ENCODE results near the gene IFT57. TPM values are rescaled to one million over a fixed set of nuclear protein-coding genes. Genes with fewer than 3 reads are reported as not detected.

Gene IFT57
- total and polyA plus RNA-seq, 2 of the 8 experiments (the other 6 are each of a cell fraction or from before 2014, with no cell fraction given): 15.1 to 27.8 TPM

DNA sequence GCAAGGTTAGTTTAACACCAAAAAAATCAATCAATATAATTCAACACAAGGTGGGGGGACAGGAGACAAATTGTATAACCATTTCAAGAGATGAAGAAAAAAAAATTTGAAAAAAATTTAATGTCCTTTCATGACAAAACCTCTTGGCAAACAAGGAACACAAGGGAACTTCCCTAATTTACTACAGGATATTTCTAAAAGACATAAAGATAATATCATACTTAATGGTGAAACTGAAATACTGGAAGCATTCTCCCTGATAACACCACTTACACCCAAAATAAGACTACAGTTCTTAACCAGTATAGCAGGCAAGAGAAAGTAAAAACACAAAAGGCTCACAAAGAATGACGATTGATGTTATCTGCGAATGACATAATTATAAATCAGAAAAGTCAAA lies 44.7 kb downstream of the IFT57 start (continued):
- TF ChIP-seq, protein P1, sequence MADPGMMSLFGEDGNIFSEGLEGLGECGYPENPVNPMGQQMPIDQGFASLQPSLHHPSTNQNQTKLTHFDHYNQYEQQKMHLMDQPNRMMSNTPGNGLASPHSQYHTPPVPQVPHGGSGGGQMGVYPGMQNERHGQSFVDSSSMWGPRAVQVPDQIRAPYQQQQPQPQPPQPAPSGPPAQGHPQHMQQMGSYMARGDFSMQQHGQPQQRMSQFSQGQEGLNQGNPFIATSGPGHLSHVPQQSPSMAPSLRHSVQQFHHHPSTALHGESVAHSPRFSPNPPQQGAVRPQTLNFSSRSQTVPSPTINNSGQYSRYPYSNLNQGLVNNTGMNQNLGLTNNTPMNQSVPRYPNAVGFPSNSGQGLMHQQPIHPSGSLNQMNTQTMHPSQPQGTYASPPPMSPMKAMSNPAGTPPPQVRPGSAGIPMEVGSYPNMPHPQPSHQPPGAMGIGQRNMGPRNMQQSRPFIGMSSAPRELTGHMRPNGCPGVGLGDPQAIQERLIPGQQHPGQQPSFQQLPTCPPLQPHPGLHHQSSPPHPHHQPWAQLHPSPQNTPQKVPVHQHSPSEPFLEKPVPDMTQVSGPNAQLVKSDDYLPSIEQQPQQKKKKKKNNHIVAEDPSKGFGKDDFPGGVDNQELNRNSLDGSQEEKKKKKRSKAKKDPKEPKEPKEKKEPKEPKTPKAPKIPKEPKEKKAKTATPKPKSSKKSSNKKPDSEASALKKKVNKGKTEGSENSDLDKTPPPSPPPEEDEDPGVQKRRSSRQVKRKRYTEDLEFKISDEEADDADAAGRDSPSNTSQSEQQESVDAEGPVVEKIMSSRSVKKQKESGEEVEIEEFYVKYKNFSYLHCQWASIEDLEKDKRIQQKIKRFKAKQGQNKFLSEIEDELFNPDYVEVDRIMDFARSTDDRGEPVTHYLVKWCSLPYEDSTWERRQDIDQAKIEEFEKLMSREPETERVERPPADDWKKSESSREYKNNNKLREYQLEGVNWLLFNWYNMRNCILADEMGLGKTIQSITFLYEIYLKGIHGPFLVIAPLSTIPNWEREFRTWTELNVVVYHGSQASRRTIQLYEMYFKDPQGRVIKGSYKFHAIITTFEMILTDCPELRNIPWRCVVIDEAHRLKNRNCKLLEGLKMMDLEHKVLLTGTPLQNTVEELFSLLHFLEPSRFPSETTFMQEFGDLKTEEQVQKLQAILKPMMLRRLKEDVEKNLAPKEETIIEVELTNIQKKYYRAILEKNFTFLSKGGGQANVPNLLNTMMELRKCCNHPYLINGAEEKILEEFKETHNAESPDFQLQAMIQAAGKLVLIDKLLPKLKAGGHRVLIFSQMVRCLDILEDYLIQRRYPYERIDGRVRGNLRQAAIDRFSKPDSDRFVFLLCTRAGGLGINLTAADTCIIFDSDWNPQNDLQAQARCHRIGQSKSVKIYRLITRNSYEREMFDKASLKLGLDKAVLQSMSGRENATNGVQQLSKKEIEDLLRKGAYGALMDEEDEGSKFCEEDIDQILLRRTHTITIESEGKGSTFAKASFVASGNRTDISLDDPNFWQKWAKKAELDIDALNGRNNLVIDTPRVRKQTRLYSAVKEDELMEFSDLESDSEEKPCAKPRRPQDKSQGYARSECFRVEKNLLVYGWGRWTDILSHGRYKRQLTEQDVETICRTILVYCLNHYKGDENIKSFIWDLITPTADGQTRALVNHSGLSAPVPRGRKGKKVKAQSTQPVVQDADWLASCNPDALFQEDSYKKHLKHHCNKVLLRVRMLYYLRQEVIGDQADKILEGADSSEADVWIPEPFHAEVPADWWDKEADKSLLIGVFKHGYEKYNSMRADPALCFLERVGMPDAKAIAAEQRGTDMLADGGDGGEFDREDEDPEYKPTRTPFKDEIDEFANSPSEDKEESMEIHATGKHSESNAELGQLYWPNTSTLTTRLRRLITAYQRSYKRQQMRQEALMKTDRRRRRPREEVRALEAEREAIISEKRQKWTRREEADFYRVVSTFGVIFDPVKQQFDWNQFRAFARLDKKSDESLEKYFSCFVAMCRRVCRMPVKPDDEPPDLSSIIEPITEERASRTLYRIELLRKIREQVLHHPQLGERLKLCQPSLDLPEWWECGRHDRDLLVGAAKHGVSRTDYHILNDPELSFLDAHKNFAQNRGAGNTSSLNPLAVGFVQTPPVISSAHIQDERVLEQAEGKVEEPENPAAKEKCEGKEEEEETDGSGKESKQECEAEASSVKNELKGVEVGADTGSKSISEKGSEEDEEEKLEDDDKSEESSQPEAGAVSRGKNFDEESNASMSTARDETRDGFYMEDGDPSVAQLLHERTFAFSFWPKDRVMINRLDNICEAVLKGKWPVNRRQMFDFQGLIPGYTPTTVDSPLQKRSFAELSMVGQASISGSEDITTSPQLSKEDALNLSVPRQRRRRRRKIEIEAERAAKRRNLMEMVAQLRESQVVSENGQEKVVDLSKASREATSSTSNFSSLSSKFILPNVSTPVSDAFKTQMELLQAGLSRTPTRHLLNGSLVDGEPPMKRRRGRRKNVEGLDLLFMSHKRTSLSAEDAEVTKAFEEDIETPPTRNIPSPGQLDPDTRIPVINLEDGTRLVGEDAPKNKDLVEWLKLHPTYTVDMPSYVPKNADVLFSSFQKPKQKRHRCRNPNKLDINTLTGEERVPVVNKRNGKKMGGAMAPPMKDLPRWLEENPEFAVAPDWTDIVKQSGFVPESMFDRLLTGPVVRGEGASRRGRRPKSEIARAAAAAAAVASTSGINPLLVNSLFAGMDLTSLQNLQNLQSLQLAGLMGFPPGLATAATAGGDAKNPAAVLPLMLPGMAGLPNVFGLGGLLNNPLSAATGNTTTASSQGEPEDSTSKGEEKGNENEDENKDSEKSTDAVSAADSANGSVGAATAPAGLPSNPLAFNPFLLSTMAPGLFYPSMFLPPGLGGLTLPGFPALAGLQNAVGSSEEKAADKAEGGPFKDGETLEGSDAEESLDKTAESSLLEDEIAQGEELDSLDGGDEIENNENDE (IDR thresholded peaks at IDR 0.05; ENCODE audit: insufficient replicate concordance, low read length): no peak
